ENCODE data around the gene ARSH. TPM values are rescaled to one million over a fixed set of nuclear protein-coding genes. Genes with fewer than 3 reads are reported as not detected.
"Not testable (repeated sequence)": the region's sequence is repeated elsewhere in the genome, so short reads cannot be mapped to it uniquely, and the experiment has no call there.

Gene ARSH
- total RNA-seq, 1 donor from 2014 or later, result not detected

DNA sequence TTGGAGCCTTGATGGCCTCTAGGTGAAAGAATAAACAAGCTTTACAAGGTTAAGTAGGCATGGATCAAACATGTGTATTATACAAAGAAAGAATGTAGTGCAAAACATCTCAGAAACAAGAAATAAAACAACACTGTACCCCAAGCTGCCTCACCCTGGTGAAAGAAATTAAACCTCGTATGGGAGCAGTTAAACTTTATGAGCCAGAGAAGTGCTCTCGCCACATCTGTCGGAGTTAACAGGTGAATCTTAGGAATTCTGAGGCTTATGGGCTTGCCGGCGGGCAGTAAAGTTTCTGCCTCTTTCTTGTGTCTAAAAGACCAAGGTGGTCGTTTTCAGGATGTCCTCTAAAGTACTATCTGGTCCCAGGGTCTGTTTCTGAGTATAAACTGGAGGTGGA is 34.0 kb upstream of the ARSH start:
- Histone ChIP-seq H3K36me3 (no peaks in the 10 kb centered on the region), H3K4me3 (no peak overlapping the region), H3K27me3 (ENCODE audit: low read depth) (no peaks in the 10 kb centered on the region), H3K4me1 (no peaks in the 10 kb centered on the region), H3K27ac (no peak overlapping the region), H3K9me3 (no peaks in the 10 kb centered on the region)
- intact Hi-C loops (cut with DNase I), result no loop called here
- ATAC-seq (no peak), DNase-seq (no peak)
- TF ChIP-seq, protein P1, sequence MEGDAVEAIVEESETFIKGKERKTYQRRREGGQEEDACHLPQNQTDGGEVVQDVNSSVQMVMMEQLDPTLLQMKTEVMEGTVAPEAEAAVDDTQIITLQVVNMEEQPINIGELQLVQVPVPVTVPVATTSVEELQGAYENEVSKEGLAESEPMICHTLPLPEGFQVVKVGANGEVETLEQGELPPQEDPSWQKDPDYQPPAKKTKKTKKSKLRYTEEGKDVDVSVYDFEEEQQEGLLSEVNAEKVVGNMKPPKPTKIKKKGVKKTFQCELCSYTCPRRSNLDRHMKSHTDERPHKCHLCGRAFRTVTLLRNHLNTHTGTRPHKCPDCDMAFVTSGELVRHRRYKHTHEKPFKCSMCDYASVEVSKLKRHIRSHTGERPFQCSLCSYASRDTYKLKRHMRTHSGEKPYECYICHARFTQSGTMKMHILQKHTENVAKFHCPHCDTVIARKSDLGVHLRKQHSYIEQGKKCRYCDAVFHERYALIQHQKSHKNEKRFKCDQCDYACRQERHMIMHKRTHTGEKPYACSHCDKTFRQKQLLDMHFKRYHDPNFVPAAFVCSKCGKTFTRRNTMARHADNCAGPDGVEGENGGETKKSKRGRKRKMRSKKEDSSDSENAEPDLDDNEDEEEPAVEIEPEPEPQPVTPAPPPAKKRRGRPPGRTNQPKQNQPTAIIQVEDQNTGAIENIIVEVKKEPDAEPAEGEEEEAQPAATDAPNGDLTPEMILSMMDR (IDR thresholded peaks at IDR 0.05), result no peak

DNA sequence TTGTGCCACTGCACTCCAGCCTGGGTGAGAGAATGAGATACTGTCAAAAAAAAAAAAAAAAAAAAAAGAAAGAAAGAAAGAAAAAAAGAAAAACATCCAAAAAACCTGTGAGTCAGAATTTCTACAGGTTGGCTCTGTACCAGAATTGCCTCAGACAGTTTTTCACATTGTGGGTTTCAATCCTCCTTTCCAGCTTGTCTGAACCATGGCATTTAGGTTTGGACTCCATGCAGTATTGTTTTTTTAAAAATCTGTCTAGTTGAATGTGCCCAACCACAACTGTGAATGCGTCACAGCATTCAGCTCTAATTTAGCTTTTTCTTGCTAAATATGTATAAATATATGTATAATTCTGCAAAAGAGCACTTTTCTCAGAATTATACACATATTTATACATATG is 31.4 kb upstream of the ARSH start:
- H3K4me1 ChIP-seq, result no peaks in the 10 kb centered on the region
- intact Hi-C loops (cut with DNase I), result no loop called here
- H3K9me3 ChIP-seq, result no peaks in the 10 kb centered on the region
- no peak overlapping the region for H3K27ac ChIP-seq
- TF ChIP-seq, protein P1 (IDR thresholded peaks at IDR 0.05), result no peak
- DNase-seq (no peak), ATAC-seq (no peak)
- no peaks in the 10 kb centered on the region for H3K36me3 ChIP-seq
- no peaks in the 10 kb centered on the region for H3K27me3 ChIP-seq (ENCODE audit: low read depth)
- H3K4me3 ChIP-seq, result no peak overlapping the region

DNA sequence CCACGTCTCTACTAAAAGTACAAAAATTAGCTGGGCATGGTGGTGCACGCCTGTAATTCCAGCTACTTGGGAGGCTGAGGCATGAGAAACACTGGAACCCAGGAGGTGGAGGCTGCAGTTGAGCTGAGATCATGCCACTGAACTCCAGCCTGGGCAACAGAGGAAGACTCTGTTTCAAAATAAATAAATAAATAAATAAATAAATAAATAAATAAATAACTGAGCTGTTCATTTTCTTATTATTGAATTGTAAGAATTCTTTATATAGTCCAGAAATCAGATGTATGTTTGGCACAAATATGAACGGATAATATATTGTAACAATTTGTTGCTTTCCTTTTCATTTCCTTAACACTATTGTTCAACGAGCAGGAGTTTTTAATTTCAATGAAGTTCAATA is 27.7 kb upstream of the ARSH start:
- DNase-seq; H3K4me1 ChIP-seq; H3K36me3 ChIP-seq; H3K27ac ChIP-seq; H3K9me3 ChIP-seq; intact Hi-C loops (cut with DNase I); H3K4me3 ChIP-seq; H3K27me3 ChIP-seq (ENCODE audit: low read depth); ATAC-seq: not testable (repeated sequence)

DNA sequence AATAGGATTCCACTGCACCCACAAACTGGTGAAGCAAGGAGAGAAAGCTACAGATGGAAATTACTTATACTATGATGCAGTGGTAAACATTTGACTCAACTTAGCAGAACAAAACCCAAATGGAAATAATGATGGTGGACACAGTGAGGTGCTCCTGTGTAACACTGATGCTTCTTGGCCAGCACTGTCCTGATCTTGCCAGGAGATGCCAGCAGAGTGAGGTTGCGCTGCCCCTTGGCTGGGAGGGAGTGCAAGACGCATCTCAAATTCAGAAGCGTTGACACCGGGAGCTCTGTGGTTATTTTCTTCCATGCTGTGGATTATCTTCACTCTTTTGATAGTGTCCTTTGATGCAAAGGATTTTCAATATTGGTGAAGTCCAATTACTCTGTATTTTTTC is 22.0 kb upstream of the ARSH start:
- no peak overlapping the region for H3K4me3 ChIP-seq
- H3K36me3 ChIP-seq, result no peaks in the 10 kb centered on the region
- no peak for ATAC-seq
- no peaks in the 10 kb centered on the region for H3K9me3 ChIP-seq
- H3K4me1 ChIP-seq, result no peaks in the 10 kb centered on the region
- H3K27me3 ChIP-seq (ENCODE audit: low read depth), result no peaks in the 10 kb centered on the region
- no peak for DNase-seq
- H3K27ac ChIP-seq, result no peak overlapping the region
- TF ChIP-seq, protein P1 (IDR thresholded peaks at IDR 0.05), result no peak
- intact Hi-C loops (cut with DNase I), result no loop called here

DNA sequence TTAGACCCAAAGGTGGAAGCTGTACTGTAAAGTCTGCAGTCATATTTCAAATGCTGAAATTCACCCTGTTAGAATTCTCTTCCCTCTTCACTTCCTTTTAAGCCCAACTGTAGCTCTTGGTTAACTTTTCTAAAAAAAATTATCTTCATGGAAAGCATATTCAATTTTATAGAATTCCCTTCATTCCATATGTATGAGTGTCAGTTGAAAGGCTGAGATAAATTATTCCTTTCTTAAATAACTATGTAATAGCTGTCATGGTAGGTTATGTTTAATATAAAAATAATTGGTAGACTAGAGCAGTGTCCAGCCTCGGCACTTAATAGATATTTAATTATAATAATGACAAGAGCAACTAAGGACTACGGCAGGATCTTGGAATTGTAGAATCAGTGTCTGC is 16.8 kb upstream of the ARSH start:
- ATAC-seq (no peak), DNase-seq (no peak)
- Histone ChIP-seq H3K4me3 (no peak overlapping the region), H3K4me1 (no peaks in the 10 kb centered on the region), H3K36me3 (no peaks in the 10 kb centered on the region), H3K27me3 (ENCODE audit: low read depth) (no peaks in the 10 kb centered on the region), H3K27ac (no peak overlapping the region), H3K9me3 (no peaks in the 10 kb centered on the region)
- TF ChIP-seq, protein P1 (IDR thresholded peaks at IDR 0.05), result no peak
- intact Hi-C loops (cut with DNase I), result no loop called here

DNA sequence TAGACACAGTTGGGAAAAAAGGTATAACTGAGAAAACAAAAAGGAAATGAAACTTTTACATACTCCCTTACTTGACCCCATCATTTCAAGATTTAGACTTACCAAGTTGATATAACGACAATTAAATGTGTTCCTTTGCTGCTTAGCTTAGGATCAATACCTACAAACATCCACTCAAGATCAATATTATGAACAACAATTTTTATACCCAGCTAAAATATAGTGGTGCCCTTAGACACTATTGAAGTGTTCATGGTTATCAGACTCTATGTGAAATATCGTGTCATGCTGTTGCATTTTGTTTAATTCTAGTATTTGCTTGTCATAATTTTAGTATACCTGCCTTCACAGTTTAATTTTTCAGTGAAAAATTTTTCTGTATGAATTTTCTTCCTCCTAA is 4.2 kb downstream of the ARSH start:
- ATAC-seq (no peak), DNase-seq (no peak)
- TF ChIP-seq, protein P1 (IDR thresholded peaks at IDR 0.05), result no peak
- Histone ChIP-seq H3K36me3 (no peaks in the 10 kb centered on the region), H3K4me3 (no peak overlapping the region), H3K27ac (no peak overlapping the region), H3K4me1 (no peaks in the 10 kb centered on the region), H3K27me3 (ENCODE audit: low read depth) (no peaks in the 10 kb centered on the region), H3K9me3 (no peaks in the 10 kb centered on the region)
- intact Hi-C loops (cut with DNase I), result no loop called here
